ENCODE measurements around the gene ATP2A2.
"Not testable (repeated sequence)": the region's sequence is repeated elsewhere in the genome, so short reads cannot be mapped to it uniquely, and the experiment has no call there.

- TF ChIP-seq CTCF (conservative IDR thresholded peaks at IDR 0.05 in 1 of 2, IDR thresholded peaks at IDR 0.05 in 1 of 2; ENCODE audit: extremely low read depth in 1 of 2, insufficient read depth in 1 of 2, low read depth in 1 of 2, low read length in 2 of 2); EZH2 (IDR thresholded peaks at IDR 0.05; ENCODE audit: borderline replicate concordance, low read length): not testable (repeated sequence)
These were observed 25.1 kb upstream of the ATP2A2 start for GRCh38 chr12:110255890-110256456.

All from mammary epithelial cell (primary cell).